Skeletal muscle satellite cell (primary cell): ENCODE results near the gene C2orf74.

Experiments
- H3K27me3 ChIP-seq: 2 replicates; pipeline ENCODE4 v1.7.0; 2013; ENCODE audit warnings: low read length; ENCODE audit not compliant: control insufficient read depth, insufficient read depth
- H3K36me3 ChIP-seq: 2 replicates; pipeline ENCODE4 v1.7.0; 2013; ENCODE audit warnings: mild to moderate bottlenecking, control low read depth, low read length; ENCODE audit not compliant: insufficient read depth
- H3K4me1 ChIP-seq: 2 replicates; pipeline ENCODE4 v1.7.0; 2013; ENCODE audit warnings: low read length; ENCODE audit not compliant: control insufficient read depth, insufficient read depth
- H3K4me2 ChIP-seq: 2 replicates; pipeline ENCODE4 v1.7.0; 2013; ENCODE audit warnings: mild to moderate bottlenecking, low read length
- H3K4me3 ChIP-seq: 2 replicates; pipeline ENCODE4 v1.7.0; 2013; ENCODE audit warnings: low read length
- H3K9ac ChIP-seq: 2 replicates; pipeline ENCODE4 v1.7.0; 2013; ENCODE audit warnings: mild to moderate bottlenecking, low read depth, low read length, moderate library complexity
- H3K9me3 ChIP-seq: replicated peaks from 2 replicates; pipeline ENCODE4 v1.7.0; 2013; ENCODE audit warnings: mild to moderate bottlenecking, control low read depth, low read length

C2orf74 gene

GRCh38 chr2:61175036-61175435 is 13.0 kb downstream of the C2orf74 start:
- Histone ChIP-seq H3K9me3 (no peaks in the 10 kb centered on the region), H3K4me3 (no peak overlapping the region), H3K9ac (no peak overlapping the region), H3K27me3 (no peaks in the 10 kb centered on the region), H3K36me3 (no peaks in the 10 kb centered on the region), H3K4me2 (no peak overlapping the region), H3K4me1 (peaks cover 30% of the 10 kb centered on the region)

GRCh38 chr2:61176755-61177726 is 15.1 kb downstream of the C2orf74 start:
- H3K4me1 ChIP-seq, result peaks cover 49% of the 10 kb centered on the region
- H3K4me2 ChIP-seq, result peak overlapping the region; percentile 96
- peak overlapping the region; percentile 94 for H3K9ac ChIP-seq
- H3K36me3 ChIP-seq, result peaks cover 16% of the 10 kb centered on the region
- H3K4me3 ChIP-seq, result peak overlapping the region; percentile 91
- H3K27me3 ChIP-seq, result no peaks in the 10 kb centered on the region
- H3K9me3 ChIP-seq, result no peaks in the 10 kb centered on the region

- Histone ChIP-seq H3K4me1 (peaks cover 49% of the 10 kb centered on the region), H3K9me3 (no peaks in the 10 kb centered on the region), H3K9ac (peak overlapping the region; percentile 94), H3K4me3 (peak overlapping the region; percentile 91), H3K27me3 (no peaks in the 10 kb centered on the region), H3K4me2 (peak overlapping the region; percentile 96), H3K36me3 (peaks cover 22% of the 10 kb centered on the region)
Measured at GRCh38 chr2:61177727-61178549, 15.9 kb downstream of the C2orf74 start.

GRCh38 chr2:61178603-61179545 is 16.9 kb downstream of the C2orf74 start:
- Histone ChIP-seq H3K4me3 (peak overlapping the region; percentile 91), H3K9me3 (no peaks in the 10 kb centered on the region), H3K9ac (peak overlapping the region; percentile 94), H3K4me2 (peak overlapping the region; percentile 96), H3K27me3 (no peaks in the 10 kb centered on the region), H3K4me1 (peaks cover 49% of the 10 kb centered on the region), H3K36me3 (peaks cover 31% of the 10 kb centered on the region)

- no peaks in the 10 kb centered on the region for H3K27me3 ChIP-seq
- peaks cover 42% of the 10 kb centered on the region for H3K36me3 ChIP-seq
- peaks cover 49% of the 10 kb centered on the region for H3K4me1 ChIP-seq
- H3K9me3 ChIP-seq, result no peaks in the 10 kb centered on the region
- peak overlapping the region; percentile 96 for H3K4me2 ChIP-seq
- peak overlapping the region; percentile 91 for H3K4me3 ChIP-seq
- peak overlapping the region; percentile 94 for H3K9ac ChIP-seq
Measured at GRCh38 chr2:61179701-61180639, 18.0 kb downstream of the C2orf74 start.

GRCh38 chr2:61180686-61181085 is 18.7 kb downstream of the C2orf74 start:
- Histone ChIP-seq H3K9me3 (no peaks in the 10 kb centered on the region), H3K36me3 (peaks cover 49% of the 10 kb centered on the region), H3K27me3 (no peaks in the 10 kb centered on the region), H3K4me3 (peak overlapping the region; percentile 91), H3K9ac (no peak overlapping the region), H3K4me2 (peak overlapping the region; percentile 96), H3K4me1 (peaks cover 49% of the 10 kb centered on the region)

- Histone ChIP-seq H3K9me3 (no peaks in the 10 kb centered on the region), H3K27me3 (no peaks in the 10 kb centered on the region), H3K36me3 (peaks cover 57% of the 10 kb centered on the region), H3K4me1 (peaks cover 45% of the 10 kb centered on the region), H3K4me3 (no peak overlapping the region), H3K4me2 (peak overlapping the region; percentile 16), H3K9ac (no peak overlapping the region)
Measured at GRCh38 chr2:61181382-61182058, 19.5 kb downstream of the C2orf74 start.

GRCh38 chr2:61182059-61182383 is 20.0 kb downstream of the C2orf74 start:
- Histone ChIP-seq H3K4me1 (peaks cover 42% of the 10 kb centered on the region), H3K4me3 (no peak overlapping the region)

GRCh38 chr2:61183795-61184194 is 21.8 kb downstream of the C2orf74 start:
- Histone ChIP-seq H3K27me3 (no peaks in the 10 kb centered on the region), H3K9me3 (no peaks in the 10 kb centered on the region), H3K4me1 (peaks cover 31% of the 10 kb centered on the region), H3K9ac (no peak overlapping the region), H3K4me2 (no peak overlapping the region), H3K4me3 (no peak overlapping the region), H3K36me3 (peaks cover 76% of the 10 kb centered on the region)

More at GRCh38 chr2:61182059-61182383, 20.0 kb downstream of the C2orf74 start:
- Histone ChIP-seq H3K9me3 (no peaks in the 10 kb centered on the region), H3K9ac (no peak overlapping the region), H3K27me3 (no peaks in the 10 kb centered on the region), H3K4me2 (no peak overlapping the region), H3K36me3 (peaks cover 62% of the 10 kb centered on the region)

GRCh38 chr2:61184263-61184662 is 22.3 kb downstream of the C2orf74 start:
- H3K9me3 ChIP-seq, result no peaks in the 10 kb centered on the region
- H3K4me2 ChIP-seq, result no peak overlapping the region
- peaks cover 27% of the 10 kb centered on the region for H3K4me1 ChIP-seq
- H3K27me3 ChIP-seq, result no peaks in the 10 kb centered on the region
- peaks cover 79% of the 10 kb centered on the region for H3K36me3 ChIP-seq
- H3K4me3 ChIP-seq, result no peak overlapping the region
- H3K9ac ChIP-seq, result no peak overlapping the region
